Transverse colon (tissue), 4 donors: ENCODE data around the gene TTC16. TPM values are rescaled to one million over a fixed set of nuclear protein-coding genes. Genes with fewer than 3 reads are reported as not detected.

ENCODE experiments used
- DNase-seq: peaks from one replicate; pipeline ENCODE4 v3.0.0-alpha.2; 2019
- H3K27ac ChIP-seq, 4 donors: fragments of 200-600 bp; sonication (generic); 2 replicates each; pipeline ENCODE4 v1.5.1; 2016 to 2018; ENCODE audit warnings: inconsistent platforms in 4 of 4
- H3K27me3 ChIP-seq: fragments of 200-600 bp; sonication (generic); 2 replicates; pipeline ENCODE4 v1.5.1; 2017; ENCODE audit warnings: inconsistent platforms
- H3K36me3 ChIP-seq, 4 donors: fragments of 200-600 bp; sonication (generic); 2 replicates each; pipeline ENCODE4 v1.5.1; 2017 to 2019; ENCODE audit warnings: inconsistent platforms in 4 of 4
- H3K4me1 ChIP-seq, 4 donors: fragments of 200-600 bp; sonication (generic); 2 replicates each; pipeline ENCODE4 v1.5.1; 2017 to 2020; ENCODE audit warnings: inconsistent platforms in 4 of 4
- H3K4me3 ChIP-seq, 4 donors: fragments of 200-600 bp; sonication (generic); 1 replicate in 1 of 4; 2 replicates in 3 of 4; pipeline versions ENCODE4 v1.5.1 to v1.6.1; 2017 to 2019; ENCODE audit warnings: inconsistent platforms in 4 of 4
- H3K9me3 ChIP-seq, 2 donors: fragments of 200-600 bp; sonication (generic); 2 replicates each; pipeline ENCODE4 v1.5.1; 2017 to 2019; ENCODE audit warnings: inconsistent platforms in 2 of 2
- EP300 ChIP-seq: sonication (generic); formaldehyde crosslinking; IDR thresholded peaks from one replicate; pipeline ENCODE4 v1.6.1; 2017; ENCODE audit warnings: antibody characterized with exemption, low read depth
- POLR2A ChIP-seq: fragments of 450-650 bp; IDR thresholded peaks from one replicate; pipeline ENCODE4 v1.6.1; 2016; ENCODE audit warnings: antibody characterized with exemption, mild to moderate bottlenecking, moderate library complexity
- POLR2AphosphoS5 ChIP-seq, 3 donors: sonication (generic); formaldehyde crosslinking; IDR thresholded peaks; one replicate each; pipeline ENCODE4 v1.6.1; 2016; ENCODE audit warnings: antibody characterized with exemption in 3 of 3
- WGBS, 2 donors: methylation state at CpG; one replicate each; pipeline ENCODE4 v1.1.5; 2018; ENCODE audit warnings: low coverage in 1 of 2; 5-methylcytosine and 5-hydroxymethylcytosine counted together
- in situ Hi-C, 4 donors: fragments of 200-750 bp; cut with MboI; loops; one replicate each; pipeline versions ENCODE4 v1.15.0 to v1.15.1; 2017; ENCODE audit warnings: low sequenced_read_pairs in 3 of 4, low pct_ligation_motif_present in 1 of 4, low pct_unique_long_range_greater_than_20kb in 1 of 4
- intact Hi-C: fragments of 100-400 bp; cut with DNase I; formaldehyde crosslinking; loops from one replicate; pipeline ENCODE4 v1.15.1; 2023; ENCODE audit warnings: low total_unique reads
- total RNA-seq, 4 donors: library from RNA; depleted of rRNA; stranded (reverse); fragments of >200 nt; gene quantifications; one replicate each; pipeline ENCODE4 v1.1.0, GENCODE V29; 2016
- TF ChIP-seq, protein P1 (sequence below), 5 experiments: fragments of 200-600 bp in 3 of 5; fragments of 450-650 bp in 2 of 5; sonication (generic) in 3 of 5; IDR thresholded peaks; 1 replicate in 2 of 5; 2 replicates in 3 of 5; pipeline ENCODE4 v1.5.1; 2016 to 2017; ENCODE audit warnings: antibody characterized with exemption in 5 of 5, inconsistent platforms in 3 of 5, mild to moderate bottlenecking in 2 of 5, moderate library complexity in 1 of 5

TTC16 gene
- total RNA-seq, 4 donors from 2014 or later, result not detected

DNA sequence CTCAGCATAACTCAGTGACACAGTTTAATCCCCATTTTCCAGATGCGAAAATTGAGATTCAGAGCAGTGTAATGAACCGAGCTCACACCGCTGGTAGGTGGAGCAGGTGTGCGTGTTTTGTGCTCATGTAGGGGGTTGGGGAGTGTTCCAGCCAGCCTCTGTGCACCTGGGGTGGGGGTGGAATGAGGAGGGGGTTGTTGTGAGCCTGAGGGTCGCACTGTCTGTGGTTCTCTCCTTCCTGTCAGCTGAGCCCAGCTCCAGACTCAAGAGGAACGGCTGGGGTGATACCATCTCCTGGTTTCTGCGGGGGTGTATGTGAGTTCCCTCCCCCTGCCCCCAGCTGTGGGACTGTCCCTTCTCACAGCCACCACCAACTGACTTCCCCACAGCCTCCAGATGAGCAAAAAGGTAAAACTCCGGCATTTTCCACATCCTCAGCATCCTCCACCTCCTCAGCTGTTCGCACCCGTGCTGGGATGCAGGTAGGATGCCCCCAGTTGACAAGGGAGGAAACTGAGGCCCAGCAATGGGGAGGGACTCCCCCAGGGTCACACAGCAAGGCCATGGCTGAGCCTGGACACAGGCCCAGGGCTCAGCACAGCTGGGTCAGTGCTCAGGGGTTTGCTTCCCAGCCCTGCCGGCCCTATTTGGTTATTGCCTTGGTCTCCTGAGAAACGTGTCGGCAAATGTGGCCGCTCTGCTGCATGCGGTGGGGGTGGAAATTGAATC lies 60.5 kb downstream of the TTC16 start:
- Histone ChIP-seq H3K4me1 (peaks cover 0 to 15% (median 7%) of the 10 kb centered on the region in 4 donors), H3K9me3 (no peaks in the 10 kb centered on the region), H3K36me3 (no peaks in the 10 kb centered on the region), H3K4me3 (peak overlapping the region in 2 of 4 donors; percentile 15 to 27), H3K27ac (peak overlapping the region; percentile 22 to 85 (median 74)), H3K27me3 (no peaks in the 10 kb centered on the region)
- DNase-seq, result peak; percentile 78
- intact Hi-C loops (no loop called here), in situ Hi-C loops (loop anchor here in 1 of 4 donors (25.0 kb wide), 1 partner anchor 136 kb away; the partner anchor contains the start of gene ST6GALNAC4)
- 70 to 83% methylated on average over 1 to 13 of the region's 15 CpGs for WGBS, 2 donors
- no peak for TF ChIP-seq EP300
- TF ChIP-seq, protein P1, sequence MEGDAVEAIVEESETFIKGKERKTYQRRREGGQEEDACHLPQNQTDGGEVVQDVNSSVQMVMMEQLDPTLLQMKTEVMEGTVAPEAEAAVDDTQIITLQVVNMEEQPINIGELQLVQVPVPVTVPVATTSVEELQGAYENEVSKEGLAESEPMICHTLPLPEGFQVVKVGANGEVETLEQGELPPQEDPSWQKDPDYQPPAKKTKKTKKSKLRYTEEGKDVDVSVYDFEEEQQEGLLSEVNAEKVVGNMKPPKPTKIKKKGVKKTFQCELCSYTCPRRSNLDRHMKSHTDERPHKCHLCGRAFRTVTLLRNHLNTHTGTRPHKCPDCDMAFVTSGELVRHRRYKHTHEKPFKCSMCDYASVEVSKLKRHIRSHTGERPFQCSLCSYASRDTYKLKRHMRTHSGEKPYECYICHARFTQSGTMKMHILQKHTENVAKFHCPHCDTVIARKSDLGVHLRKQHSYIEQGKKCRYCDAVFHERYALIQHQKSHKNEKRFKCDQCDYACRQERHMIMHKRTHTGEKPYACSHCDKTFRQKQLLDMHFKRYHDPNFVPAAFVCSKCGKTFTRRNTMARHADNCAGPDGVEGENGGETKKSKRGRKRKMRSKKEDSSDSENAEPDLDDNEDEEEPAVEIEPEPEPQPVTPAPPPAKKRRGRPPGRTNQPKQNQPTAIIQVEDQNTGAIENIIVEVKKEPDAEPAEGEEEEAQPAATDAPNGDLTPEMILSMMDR (IDR thresholded peaks at IDR 0.05), result no peak
- no peak for TF ChIP-seq POLR2A
- TF ChIP-seq POLR2AphosphoS5 (IDR thresholded peaks at IDR 0.05), result no peak

DNA sequence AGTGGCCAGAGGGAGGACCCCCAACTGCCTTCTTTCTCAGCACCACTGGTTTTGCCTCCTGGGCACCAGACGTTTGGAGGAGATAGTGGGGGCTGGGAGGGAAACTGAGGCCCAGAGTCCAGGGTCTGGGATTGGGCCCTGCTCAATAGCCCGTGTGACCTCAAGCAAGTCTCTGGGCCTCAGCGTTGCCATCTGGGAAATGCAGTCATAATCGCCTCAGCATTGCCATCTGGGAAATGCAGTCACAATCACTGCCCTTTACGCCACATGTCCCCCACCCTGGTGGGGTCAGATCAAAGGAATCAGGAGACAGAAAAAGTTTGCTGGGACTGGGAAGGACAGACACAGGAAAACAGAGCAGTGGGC lies 61.0 kb downstream of the TTC16 start:
- Histone ChIP-seq H3K27ac (peak overlapping the region; percentile 4 to 85 (median 74)), H3K4me3 (peak overlapping the region in 2 of 4 donors; percentile 1 to 27), H3K36me3 (no peaks in the 10 kb centered on the region), H3K27me3 (no peaks in the 10 kb centered on the region), H3K9me3 (no peaks in the 10 kb centered on the region), H3K4me1 (peaks cover 0 to 11% (median 5%) of the 10 kb centered on the region in 4 donors)
- WGBS, 2 donors, result 48% methylated on average over 5 of the region's 5 CpGs; no CpG with 5 or more reads in 1 of the 2 donors
- in situ Hi-C loops (loop anchor here in 1 of 4 donors (25.0 kb wide), 1 partner anchor 135 kb away; the partner anchor contains the start of gene ST6GALNAC4), intact Hi-C loops (no loop called here)
- no peak for DNase-seq
- TF ChIP-seq, protein P1 (IDR thresholded peaks at IDR 0.05), result no peak
- TF ChIP-seq EP300, result no peak
- TF ChIP-seq POLR2A, result no peak
- TF ChIP-seq POLR2AphosphoS5 (IDR thresholded peaks at IDR 0.05), result no peak

DNA sequence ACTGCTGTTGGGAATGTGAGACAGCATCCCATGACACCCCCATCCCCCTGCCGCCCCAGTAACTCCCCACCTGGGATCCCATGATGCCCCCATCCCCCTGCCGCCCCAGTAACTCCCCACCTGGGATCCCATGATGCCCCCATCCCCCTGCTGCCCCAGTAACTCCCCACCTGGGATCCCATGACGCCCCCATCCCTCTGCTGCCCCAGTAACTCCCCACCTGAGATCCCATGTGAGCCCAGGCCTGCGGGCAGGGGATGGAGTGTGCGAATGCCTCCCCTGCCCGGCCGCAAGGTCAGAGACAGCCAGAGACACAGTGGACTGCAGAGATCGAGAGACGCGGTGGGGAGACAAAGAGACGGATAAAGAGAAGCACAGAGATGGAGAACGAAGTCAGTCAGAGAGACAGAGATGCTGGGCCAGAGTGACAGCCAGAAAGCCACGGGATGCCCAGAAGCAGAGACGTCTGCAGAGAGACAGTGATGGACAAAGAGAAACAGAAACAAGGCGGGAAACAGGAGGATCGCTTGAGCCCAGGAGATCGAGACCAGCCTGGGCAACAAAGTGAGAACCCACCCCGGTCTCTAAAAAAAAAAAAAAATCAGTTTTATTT lies 61.6 kb downstream of the TTC16 start:
- Histone ChIP-seq H3K27me3 (no peaks in the 10 kb centered on the region), H3K27ac (peak overlapping the region; percentile 66 to 85 (median 74)), H3K9me3 (no peaks in the 10 kb centered on the region), H3K4me3 (peak overlapping the region in 2 of 4 donors; percentile 1 to 27), H3K36me3 (no peaks in the 10 kb centered on the region), H3K4me1 (peaks cover 0 to 11% (median 5%) of the 10 kb centered on the region in 4 donors)
- in situ Hi-C loops (loop anchor here in 1 of 4 donors (25.0 kb wide), 1 partner anchor 135 kb away; the partner anchor contains the start of gene ST6GALNAC4), intact Hi-C loops (no loop called here)
- TF ChIP-seq EP300, result no peak
- 55% methylated on average over 18 of the region's 18 CpGs; no CpG with 5 or more reads in 1 of the 2 donors for WGBS, 2 donors
- DNase-seq, result no peak

DNA sequence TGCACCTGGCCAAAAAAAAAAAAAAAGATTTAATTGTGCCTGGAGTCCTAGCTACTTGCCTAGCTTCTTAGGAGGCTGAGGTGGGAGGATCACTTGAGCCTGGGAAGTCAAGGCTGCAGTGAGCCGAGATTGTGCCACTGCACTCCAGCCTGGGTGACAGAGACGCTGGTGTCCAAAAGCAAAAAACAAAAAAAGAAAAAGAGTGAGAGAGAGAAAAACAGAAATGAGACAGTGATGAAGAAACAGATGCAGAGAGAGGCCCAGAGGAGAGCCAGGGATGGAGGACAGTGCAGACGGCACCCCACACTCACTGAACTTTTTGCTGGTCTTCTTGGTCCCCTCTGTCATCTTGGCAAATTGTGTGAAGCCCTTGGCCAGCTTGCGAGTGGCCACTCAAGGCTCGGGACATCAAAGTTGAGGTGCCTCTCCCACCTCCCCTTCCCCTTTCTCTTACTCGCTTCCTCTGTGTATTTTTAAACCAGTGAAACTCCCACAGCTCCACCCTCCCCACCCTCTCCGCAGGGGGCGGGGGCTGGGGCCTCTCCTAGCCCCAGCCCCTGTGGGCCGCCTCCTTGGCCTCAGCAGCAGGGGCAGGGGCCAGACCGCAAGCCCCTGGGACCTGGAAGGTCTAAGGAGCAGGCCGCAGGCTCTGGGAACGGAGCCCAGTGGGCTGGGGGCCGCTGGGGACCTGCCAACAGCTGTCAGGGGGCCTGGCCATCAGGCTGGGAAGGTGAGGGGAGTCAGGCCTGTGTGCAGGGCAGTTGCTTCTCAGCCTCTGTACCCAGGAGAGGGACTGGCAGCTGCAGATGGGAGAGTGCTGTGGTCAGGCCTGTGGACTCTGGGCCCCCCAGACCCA lies 62.6 kb downstream of the TTC16 start, which contains the start of gene SH2D3C:
SH2D3C (minus strand) TSS at position 387 of the 856 bp plus-strand sequence; CDS start at position 348, 39 bp downstream.
- WGBS, 2 donors, result 48 to 52% methylated on average over 2 to 13 of the region's 13 CpGs
- H3K4me3 ChIP-seq, result peak within 1 kb of the TSS in 1 of 4 donors; percentile 27
- DNase-seq, result peak; percentile 66
- H3K9me3 ChIP-seq, result no peaks in the 10 kb centered on the region
- intact Hi-C loops (no loop called here), in situ Hi-C loops (loop anchor here in 1 of 4 donors (25.0 kb wide), 1 partner anchor 134 kb away; the partner anchor contains the start of gene ST6GALNAC4)
- no peaks in the 10 kb centered on the region for H3K36me3 ChIP-seq
- TF ChIP-seq POLR2A, result peak; percentile 16
- peak in 1 of 3 donors; percentile 36 for TF ChIP-seq POLR2AphosphoS5 (IDR thresholded peaks at IDR 0.05)
- TF ChIP-seq, protein P1 (IDR thresholded peaks at IDR 0.05), result no peak
- no peak for TF ChIP-seq EP300
- H3K27me3 ChIP-seq, result no peaks in the 10 kb centered on the region
- H3K4me1 ChIP-seq, result peaks cover 0 to 11% (median 5%) of the 10 kb centered on the region in 4 donors
- peak within 1 kb of the TSS; percentile 66 to 85 (median 74) for H3K27ac ChIP-seq
